GM19468 (cell line): Measurements from ENCODE around the gene SEC22C.
"Not testable (repeated sequence)": the region's sequence is repeated elsewhere in the genome, so short reads cannot be mapped to it uniquely, and the experiment has no call there.

ENCODE experiments used
- ATAC-seq: cut with Tn5 transposase; IDR thresholded peaks from one replicate; pipeline ENCODE4 v1.9.1; 2021; ENCODE audit warnings: mild to moderate bottlenecking, moderate library complexity, moderate number of reproducible peaks; ENCODE audit not compliant: unreplicated experiment; ENCODE audit errors: extremely low read depth

SEC22C gene

DNA sequence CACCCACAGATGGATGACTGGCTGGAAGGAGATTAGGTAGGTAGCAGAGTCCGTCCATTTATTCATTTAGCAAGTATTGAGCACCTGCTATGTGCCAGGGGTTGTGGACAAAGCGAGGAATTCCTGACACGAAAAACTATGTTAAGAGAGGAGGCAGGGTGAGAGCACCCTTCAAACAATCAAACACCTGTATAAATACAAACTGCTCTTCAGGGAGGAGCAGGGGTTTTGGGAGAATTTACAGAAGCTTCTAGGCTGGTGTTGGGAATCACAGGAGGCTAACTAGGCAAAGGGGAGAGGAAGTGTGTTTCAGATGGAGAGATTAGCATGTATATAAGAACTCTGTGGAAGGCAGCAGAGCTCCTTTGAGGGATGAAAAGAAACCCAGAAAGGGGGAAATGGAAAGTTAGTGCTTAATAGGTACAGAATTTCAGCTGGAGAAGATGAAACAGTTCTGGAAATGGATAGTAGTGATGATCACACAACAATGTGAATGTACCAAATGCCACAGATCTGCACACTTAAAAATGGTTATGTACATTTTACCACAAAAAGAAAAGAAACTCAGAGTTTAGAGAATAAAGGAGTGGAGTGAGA, 805 bp upstream of the SEC22C start:
- no peak for ATAC-seq

DNA sequence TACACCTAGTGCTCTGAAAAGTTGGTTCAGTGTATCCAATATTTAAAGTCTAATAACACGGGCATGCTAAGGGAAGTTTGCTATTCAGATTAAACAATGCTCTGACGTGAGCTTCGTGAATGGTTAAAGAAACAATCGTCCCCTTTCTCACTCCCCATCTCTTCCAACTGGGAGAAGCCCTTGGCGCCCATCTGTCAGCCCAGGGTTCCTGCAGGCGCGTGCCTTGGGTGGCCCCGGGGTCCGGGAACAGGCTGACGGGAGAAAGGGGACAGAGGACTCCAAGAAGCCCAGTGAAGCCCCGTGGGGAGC, 413 bp downstream of the SEC22C start:
- ATAC-seq = no peak

DNA sequence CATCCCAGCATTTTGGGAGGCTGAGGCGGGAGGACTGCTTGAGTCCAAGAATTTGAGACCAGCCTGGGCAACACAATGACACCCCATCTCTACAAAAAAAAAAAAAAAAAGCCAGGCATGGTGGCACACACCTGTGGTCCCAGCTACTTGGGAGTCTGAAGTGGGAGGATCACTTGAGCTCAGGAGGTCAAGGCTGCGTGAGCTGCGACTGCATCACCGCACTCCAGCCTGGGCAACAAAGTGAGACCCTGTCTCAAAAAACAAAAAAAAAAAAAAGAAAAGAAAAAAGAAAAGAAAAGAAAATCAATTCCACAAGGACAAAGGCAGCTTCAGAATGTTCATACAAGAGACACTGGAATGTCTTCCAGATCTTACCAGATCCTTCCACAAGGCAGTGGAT, 2.4 kb downstream of the SEC22C start:
- ATAC-seq = not testable (repeated sequence)

DNA sequence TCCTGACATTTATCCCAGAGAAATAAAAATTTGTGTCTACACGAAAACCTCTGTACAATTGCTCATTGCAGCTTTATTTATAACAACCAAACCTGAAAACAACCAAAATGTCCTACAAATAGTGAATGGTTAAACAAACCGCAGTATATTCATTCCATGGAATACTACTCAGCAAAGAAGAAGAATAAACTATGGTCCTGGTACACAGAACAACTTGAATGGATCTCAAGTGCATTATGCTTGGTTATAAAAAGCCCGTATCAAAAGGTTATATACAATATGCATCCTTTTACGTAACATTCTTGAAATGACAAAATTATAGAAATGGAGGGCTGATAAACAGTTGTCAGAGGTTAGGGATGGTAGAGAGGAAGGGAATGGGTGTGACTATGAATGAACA, 3.7 kb downstream of the SEC22C start:
- no peak for ATAC-seq

DNA sequence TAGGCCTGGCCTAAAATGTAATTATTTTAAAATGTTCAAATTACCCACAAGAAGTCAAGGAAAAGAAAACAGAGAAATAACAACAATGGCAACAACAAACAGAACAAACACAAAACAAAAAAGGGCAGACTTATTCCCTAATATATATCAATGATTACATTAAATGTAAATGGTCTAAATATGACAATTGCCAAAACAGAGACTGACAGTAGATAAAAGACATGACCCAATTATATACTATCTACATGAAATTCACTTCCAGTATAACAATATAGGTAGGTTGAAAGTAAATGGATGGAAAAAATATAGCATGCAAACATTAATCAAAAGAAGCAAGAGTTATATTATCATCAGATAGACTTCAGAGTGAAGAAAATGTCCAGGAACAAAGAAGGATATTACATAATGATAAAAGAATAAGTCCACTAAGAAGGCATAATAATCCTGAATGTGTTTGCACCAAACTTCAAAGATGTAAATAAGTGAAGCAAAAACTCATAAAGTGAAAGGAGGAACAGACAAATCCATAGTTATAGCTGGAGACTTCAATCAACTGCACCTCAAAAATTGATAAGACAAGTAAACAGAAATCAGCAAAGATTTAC, 6.5 kb downstream of the SEC22C start:
- ATAC-seq = no peak

DNA sequence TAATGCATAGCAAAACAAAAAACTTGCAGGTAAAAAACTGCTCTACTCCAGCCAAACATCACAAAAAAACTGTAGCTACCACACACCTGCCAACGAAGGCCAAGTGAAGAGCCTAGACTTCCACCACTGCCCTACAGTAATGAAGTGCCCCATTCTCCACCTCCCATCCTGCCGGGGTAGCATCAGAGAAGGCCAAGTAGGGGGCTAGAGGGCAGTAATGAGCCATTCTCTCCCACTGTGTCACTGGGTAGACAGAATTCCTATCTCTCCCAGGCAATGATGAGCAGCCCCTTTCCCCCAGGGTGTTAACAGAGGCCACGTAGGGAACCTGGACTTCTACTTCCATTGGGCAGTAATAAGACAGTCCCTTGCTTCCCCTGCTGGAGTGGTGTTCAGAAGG, 9.5 kb downstream of the SEC22C start:
- ATAC-seq = no peak

DNA sequence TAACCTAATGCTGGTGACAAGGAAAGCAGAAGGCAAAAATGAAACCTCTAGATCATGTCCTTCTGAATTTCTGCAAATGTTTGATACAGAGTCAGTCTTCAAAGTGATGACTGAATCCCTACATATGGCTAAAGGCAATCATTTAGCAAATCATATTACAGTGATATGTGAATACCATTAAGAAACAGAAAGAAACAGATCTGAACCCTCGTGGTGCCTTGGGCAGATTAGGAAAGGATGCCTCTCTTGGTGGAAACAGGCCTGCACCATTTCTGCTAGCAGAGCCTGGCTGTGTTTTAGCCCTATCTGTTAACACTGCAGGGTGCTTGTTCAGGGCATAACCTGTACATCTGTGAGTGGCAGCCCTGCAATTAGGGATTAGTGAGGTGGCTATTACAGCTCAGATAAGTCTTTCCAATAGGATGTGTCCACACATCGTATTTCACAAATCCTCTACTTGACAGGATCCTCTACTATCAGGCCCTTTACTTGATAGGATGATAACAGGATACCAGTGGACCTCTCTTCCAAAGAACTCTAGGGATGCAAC, 12.1 kb downstream of the SEC22C start:
- ATAC-seq = no peak

DNA sequence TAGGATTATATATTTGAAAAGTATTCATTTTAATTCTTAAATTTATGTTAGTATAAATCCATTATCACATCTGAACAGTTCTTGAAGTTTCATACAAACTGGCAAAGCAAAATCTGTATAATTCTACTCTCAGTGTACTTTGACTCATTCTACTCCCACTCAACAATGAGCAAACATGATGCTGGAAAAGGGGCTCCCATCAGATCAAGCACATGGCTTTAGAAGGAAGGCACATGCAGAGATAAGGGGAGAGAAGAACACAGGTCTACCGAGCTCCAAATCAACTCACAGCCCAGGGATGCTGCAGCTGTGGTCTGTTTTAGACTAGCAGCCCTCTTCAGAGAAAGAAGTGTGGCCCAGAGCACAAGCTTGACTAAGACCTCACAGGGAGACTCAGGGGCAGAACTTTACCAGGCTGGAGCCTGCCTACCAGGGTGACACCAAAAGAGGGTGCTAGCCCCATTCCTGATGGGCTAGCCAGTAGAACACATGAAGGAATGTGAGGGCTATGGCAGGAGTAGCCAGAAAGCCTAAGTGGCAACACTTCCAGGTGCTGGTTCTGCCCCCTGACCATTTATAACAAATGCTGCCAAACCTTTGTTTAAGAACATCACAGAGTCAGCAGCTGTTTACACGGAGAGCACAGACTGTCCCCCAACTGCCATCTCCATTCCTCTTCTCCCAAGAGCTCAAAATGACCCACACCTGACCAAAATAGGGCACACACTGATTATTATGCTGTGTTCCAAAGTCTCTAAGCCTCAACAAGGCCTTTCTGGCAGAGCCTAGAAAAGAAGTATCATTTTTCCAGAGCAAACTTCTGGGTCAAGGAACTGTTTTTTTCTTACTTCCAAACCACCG, 19.5 kb downstream of the SEC22C start:
- no peak for ATAC-seq

DNA sequence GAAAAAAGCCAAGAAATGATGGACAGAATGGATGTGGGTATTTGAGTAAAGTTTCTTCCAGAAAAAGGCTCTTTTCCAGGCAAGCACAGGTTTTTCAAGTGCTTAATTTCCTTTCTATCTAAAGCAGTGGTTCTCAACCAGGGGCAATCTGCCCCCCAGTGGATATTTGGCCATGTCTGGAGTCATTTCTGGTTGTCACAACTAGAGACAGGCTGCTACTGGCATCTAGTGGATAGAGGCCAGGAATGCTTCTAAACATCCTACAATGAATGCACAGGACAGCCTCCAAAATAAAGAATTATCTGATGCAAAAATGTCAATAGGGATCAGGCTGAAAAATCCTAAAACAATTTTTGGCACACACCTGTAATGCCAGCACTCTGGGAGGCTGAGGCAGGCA, 23.9 kb downstream of the SEC22C start:
- no peak for ATAC-seq

DNA sequence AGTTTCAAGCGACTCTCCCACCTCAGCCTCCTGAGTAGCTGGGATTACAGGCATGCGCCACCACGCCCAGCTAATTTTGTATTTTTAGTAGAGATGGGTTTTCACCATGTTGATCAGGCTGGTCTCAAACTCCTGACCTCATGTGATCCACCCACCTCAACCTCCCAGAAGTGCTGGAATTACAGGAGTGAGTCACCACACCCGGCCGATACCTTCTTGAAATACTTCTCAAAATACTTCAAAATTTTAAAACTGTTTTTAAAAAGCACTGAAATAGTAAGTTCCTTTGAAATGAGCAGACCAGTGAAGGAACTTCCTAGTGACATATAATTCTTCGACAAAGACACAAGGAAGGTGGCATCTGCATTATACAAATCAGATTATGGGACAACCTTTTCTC, 24.9 kb downstream of the SEC22C start:
- not testable (repeated sequence) for ATAC-seq

DNA sequence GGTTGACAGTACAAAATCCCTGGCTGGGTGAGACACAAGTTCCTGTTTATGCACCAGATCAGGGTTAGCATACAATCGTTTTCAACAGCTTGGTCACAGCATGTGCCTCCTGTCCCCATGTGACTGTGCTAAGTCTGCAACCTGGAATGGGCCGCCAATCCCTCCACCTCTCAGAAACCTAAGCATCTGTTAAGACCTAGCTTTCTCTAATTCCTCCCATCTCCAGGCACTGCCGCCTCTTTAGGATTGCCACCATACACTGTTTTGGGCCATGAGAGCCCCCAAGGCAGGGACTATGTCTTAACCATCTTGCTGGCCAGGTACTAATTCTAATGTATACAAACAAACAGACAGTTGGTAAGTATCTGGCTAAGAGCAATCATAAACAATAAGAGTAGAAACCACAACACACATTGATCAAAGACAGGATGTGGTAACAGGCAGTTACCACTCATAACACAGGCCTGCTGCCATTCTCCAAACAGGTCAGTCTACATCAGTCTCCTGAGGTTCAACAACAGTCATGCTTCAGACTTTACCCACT, 25.6 kb downstream of the SEC22C start:
- ATAC-seq = peak; percentile 67

DNA sequence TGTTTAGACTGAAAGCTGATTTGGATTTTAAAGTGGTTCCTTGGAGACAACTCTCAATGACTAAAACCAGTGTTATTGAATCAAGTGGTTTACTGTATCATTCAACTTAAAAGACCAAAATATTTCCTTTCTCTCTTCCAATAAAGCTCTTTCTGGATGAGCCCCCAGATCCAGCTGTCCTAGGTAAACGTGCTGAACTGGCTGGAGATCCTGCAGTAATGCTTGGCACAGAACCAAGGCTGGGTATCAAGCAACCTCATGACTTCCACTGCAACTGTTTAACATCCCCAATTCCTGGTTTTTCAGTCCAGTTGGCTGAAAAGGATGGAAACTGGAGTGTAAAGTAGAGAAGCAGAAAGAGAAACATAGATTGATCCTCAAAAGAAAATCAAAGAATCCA, 28.9 kb downstream of the SEC22C start:
- ATAC-seq = no peak

DNA sequence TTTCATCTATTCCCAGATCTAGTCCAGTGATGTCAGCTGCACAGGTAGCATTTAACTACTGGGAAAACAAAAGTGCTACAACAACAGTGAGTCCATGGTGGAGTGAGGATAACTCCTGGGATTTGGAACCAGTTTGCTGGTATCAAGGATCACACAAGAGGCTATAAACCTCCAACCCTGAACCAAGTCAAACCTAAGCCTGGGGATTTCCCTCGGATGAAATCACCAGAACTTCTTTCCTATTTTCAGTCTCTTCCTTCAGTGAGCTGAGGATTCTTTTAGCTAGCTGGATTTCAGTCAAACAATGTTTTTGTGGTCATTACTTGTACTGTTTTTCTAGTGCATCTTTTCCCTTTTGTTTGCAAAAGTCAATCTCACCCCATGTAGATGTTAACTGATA, 31.5 kb downstream of the SEC22C start:
- ATAC-seq = no peak

DNA sequence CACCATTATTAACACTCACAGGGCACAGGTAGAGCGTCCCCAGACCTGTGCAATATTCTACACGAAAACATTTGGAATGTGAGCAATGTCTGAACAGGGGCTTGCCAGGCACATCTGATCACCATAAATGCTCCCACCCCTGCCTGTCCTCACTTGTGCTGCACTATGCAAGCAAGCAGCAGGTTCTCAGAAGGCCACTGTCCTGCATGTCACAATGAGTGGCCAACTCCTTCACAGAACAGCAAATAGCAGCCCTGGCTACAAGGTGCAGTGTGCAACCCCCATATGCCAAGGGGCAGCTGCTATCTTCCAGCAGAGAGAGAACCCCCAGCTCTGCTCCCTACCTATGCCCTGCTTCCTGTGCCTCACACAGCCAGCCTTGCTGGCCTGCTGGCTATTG, 32.6 kb downstream of the SEC22C start:
- no peak for ATAC-seq

DNA sequence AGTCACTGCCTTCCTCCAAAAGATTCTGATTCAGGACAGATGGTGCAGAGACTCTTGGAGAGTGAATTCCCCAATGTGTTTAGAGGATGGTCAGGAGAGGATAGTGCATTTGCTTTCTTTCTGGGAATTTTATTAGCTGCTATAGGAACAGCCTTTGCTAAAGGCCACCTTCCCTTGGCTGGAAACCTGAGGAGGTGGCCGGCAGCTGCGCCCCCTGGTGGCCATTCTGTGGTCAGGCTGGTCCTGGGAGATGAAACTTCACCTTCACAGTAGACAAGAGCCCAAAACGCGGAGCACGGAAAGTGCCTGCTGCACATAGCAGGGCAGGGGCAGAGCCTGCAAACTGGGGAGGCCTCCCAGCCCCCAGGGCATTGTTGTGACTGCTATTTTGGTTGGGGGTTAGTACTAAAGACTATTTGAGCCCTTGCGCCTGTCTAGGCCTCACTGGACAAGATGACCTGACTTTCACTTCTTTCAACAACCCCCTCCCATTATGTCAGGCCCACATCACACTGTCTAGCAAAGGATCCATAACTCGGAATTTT, 34.3 kb downstream of the SEC22C start:
- no peak for ATAC-seq

DNA sequence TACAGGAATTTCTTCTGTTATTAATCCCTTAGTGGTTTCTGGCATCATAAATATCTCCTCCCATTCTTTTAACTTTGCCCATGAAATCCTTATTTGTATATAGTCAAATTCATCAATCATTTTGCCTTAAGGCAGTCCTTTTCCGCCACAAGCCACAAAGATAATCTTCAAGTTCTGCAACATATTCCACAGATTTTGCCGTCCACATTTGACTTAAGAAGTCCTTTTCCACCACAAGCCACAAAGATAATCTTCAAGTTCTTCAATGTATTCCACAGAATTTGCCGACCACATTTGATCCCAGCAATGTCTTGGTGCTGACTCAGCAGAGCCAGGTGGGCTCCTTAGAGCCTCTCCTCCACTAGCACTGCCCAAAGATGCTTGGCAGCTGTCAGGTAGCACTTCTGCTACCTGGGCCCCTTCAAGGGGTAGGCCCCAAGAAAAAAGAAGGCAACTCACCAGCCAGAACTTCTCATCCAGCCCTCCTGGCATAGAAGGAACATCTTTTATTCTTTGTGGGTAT, 35.0 kb downstream of the SEC22C start:
- no peak for ATAC-seq

DNA sequence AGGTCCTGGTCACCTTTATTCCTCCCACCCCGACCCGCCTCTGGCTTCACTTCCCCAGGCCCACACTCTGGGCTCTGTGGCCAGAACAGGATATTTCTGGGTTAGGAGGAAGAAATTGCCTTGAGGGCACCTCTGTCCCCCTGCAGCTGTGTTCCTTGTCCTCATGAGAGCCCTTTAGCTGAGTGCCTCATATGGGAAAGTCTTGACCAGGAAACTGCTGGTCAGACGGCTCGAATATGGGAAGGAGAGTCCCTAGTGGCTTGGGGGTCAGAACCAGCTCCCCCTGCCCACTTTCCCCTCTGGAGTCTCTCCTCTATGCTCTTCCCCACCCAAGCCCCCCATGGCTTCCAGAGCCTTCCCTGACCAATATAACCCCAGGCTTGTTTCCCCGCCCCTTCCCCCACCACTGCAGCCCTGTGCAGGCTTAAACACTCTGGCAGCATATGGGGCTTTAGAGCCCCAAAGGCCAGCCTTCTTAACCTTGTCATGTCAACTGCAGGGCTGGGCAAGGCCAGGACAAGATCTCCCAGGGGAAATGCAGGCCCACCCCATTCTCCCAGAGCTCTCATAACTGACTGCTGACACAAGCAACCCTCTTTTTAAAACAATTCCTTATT, 36.4 kb downstream of the SEC22C start:
- ATAC-seq = no peak

DNA sequence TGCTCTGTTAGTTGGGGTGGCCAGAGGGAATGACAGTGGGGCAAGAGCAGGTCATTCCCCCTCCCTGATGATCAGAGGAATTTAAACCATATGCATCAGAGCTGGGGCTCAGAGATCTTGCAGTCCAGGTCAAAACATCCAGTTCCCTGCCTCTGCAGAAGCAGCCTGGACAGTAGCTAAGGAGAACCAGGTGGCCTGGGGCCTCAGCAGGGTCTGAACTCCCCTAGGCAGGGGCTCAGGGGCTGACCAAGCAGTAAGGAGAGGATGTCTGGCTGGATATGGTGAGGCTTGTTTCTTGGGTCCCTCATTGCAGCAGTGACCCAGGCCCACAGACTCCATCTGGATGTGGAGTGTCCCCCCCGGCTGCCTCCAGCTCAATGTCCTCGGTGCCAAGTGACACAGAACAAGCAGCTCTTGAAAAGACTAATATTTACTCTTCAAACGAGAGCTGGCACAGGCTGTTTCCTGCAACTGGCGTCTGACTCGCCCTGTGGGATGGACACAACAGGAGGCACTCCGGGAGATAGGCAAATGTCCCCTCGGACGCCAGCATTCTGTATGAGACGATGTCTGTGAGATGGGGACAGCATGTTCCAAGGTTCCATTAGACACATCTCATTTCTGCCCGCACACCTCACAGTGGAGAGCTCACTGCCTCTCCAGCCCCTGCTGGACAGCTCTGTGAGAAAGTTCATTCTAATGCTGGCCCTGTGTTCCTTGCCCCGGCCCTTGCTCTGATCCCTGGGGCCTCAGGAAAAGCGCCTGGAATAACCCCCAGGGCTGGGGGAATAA, 37.1 kb downstream of the SEC22C start:
- no peak for ATAC-seq

DNA sequence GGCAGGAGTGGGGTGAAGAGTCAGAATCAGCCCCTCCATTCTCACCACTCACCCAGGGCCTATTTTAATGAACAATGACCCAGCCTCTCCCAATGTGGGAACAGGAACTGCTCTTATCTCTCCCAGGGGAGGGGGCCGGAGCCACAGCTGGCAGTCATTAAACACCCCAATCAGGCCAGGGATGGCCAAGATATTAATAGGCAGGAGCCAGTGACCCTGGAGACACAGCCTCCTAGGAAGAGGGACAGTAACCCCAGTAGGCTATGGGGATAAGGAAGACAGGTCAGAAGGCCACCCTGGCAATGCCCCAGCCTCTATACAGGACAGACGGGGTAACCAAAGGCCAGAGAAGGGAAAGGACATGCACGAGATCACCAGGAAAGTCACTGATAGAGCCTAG, 40.7 kb downstream of the SEC22C start:
- no peak for ATAC-seq
